ENCODE measurements around the gene CFAP97D2. TPM values are rescaled to one million over a fixed set of nuclear protein-coding genes. Genes with fewer than 3 reads are reported as not detected.

Gene CFAP97D2
- total RNA-seq, 2 experiments from 2014 or later = not detected

- no peak for ATAC-seq
- H3K9me3 Mint-ChIP-seq (ENCODE audit: insufficient read depth) = no peaks in the 10 kb centered on the region
- H3K4me1 Mint-ChIP-seq (ENCODE audit: low read depth) = peaks cover 22% of the 10 kb centered on the region
- no peak for DNase-seq
- H3K27me3 Mint-ChIP-seq (ENCODE audit: low read depth) = peaks cover 25% of the 10 kb centered on the region
- CTCF ChIA-PET = interaction anchor here (1.3 kb wide), 1 partner anchor 165 kb away, joined by 3 read pairs; no protein-coding TSS in a partner anchor
- POLR2A ChIA-PET = no interaction called here
- no peak overlapping the region for H3K4me3 Mint-ChIP-seq
- H3K36me3 Mint-ChIP-seq (ENCODE audit: low read depth) = peaks cover 2% of the 10 kb centered on the region
- no peak overlapping the region for H3K27ac Mint-ChIP-seq
Observed at GRCh38 chr13:114230117-114230516, 51.1 kb downstream of the CFAP97D2 start.

DNA sequence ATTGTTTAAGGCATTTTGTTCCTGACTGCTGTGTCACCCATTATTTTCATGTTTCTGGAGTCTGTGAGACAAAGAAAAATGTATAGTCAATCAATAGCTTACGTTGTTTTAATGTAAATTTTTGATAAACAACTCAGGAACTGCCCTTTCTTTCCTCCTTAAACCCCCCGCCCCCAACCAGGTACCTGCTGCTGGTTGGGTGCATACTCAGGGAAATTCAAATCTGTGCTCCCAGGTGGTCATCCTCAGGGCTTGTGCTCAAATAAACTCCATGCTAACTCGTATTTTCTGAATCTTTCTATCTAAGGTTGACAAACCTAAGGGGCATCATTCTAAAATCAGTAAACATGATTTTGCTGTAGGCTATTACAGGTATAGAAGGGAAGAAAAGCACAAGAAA lies 51.5 kb downstream of the CFAP97D2 start:
- Mint-ChIP-seq H3K9me3 (ENCODE audit: insufficient read depth) (no peaks in the 10 kb centered on the region), H3K36me3 (ENCODE audit: low read depth) (peaks cover 2% of the 10 kb centered on the region), H3K4me3 (no peak overlapping the region), H3K27ac (no peak overlapping the region), H3K27me3 (ENCODE audit: low read depth) (peaks cover 25% of the 10 kb centered on the region), H3K4me1 (ENCODE audit: low read depth) (peaks cover 23% of the 10 kb centered on the region)
- ATAC-seq (no peak), DNase-seq (no peak)
- ChIA-PET CTCF (interaction anchor here (1.3 kb wide), 1 partner anchor 165 kb away, joined by 3 read pairs; no protein-coding TSS in a partner anchor), POLR2A (no interaction called here)

- no peak overlapping the region for H3K27ac Mint-ChIP-seq
- CTCF ChIA-PET = no interaction called here
Observed at GRCh38 chr13:114231886-114232285, 52.8 kb downstream of the CFAP97D2 start.

DNA sequence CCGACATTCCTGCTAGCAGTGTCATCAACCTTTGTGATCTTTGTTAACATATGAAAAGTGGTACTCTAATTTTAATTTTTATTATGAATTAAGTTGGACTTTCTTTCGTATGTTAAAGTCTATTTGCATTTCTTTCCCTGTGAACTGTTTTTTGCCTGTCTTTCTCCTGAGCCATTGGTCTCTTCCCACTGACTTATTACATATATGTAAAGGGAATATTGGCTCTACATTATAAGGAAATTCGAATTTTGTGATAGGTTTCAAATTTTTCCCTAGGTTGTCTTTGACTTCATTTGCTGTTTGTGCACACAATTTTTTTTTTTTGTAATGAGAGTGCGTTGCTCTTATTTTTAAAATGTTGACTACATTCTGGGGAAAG lies 55.2 kb downstream of the CFAP97D2 start:
- DNase-seq (no peak), ATAC-seq (no peak)
- Mint-ChIP-seq H3K27me3 (ENCODE audit: low read depth) (peaks cover 13% of the 10 kb centered on the region), H3K4me1 (ENCODE audit: low read depth) (peaks cover 24% of the 10 kb centered on the region), H3K27ac (peak overlapping the region; percentile 71), H3K4me3 (peak overlapping the region; percentile 86), H3K9me3 (ENCODE audit: insufficient read depth) (no peaks in the 10 kb centered on the region), H3K36me3 (ENCODE audit: low read depth) (peaks cover 23% of the 10 kb centered on the region)
- ChIA-PET CTCF (no interaction called here), POLR2A (no interaction called here)

More at GRCh38 chr13:114231886-114232285, 52.8 kb downstream of the CFAP97D2 start:
- Mint-ChIP-seq H3K4me1 (ENCODE audit: low read depth) (peaks cover 21% of the 10 kb centered on the region), H3K36me3 (ENCODE audit: low read depth) (peaks cover 6% of the 10 kb centered on the region), H3K27me3 (ENCODE audit: low read depth) (peaks cover 22% of the 10 kb centered on the region), H3K4me3 (no peak overlapping the region), H3K9me3 (ENCODE audit: insufficient read depth) (no peaks in the 10 kb centered on the region)
- ATAC-seq = no peak
- POLR2A ChIA-PET = no interaction called here
- no peak for DNase-seq

DNA sequence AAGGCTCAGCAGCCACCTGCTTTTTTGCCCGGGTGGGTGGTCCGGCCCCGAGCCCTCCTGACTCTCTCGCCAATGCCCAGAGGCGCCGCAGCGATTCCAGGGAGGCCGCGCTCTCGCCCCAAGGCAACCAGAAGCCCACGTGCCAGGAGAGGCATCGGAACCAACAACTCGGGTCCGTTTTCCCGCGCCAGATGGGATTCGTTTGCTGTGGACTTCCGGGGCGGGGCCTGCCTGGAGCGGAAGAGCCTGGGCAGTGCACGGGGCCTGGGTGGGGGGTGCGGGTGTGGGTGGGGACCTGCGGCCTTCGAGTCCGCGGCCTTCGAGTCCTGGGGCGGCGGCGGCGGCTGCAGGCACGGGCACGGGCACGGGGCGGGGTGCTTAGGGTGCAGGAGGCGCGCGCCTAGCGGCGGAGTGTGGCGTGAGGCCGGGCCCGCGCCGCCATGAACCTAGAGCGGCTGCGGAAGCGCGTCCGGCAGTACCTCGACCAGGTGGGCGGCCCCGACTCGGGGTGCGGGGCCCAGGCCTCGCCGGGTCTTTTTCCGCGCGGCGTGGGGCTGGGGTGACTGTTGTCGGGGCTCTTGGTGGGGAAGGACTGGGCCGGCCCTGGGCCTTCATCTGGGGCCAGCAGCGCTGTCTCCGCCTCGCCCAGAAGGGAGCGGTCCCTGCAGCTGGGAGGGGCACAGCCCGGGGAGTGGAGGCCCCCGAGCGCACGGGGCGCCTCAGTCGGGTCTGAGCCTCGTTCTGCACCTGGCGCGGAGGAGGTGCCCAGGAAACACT lies 55.8 kb downstream of the CFAP97D2 start, which contains the start of gene CDC16:
TSS of gene CDC16 (plus strand) at position 253 of the 777 bp plus-strand sequence. CDS start at position 441, 188 bp downstream.
- peak within 1 kb of the TSS; percentile 71 for H3K27ac Mint-ChIP-seq
- POLR2A ChIA-PET = no interaction called here
- CTCF ChIA-PET = interaction anchor here (0.7 to 1.0 kb wide), 2 partner anchors 9 to 266 kb away, joined by 3 to 4 read pairs; no protein-coding TSS in a partner anchor

GRCh38 chr13:114235697-114236096 lies 56.6 kb downstream of the CFAP97D2 start:
- ATAC-seq = no peak

More for the DNA sequence above, 55.8 kb downstream of the CFAP97D2 start, which contains the start of gene CDC16:
- peaks cover 13% of the 10 kb centered on the region for H3K27me3 Mint-ChIP-seq (ENCODE audit: low read depth)
- peak within 1 kb of the TSS; percentile 86 for H3K4me3 Mint-ChIP-seq
- ATAC-seq = peak; percentile 94
- DNase-seq = peak; percentile 90
- H3K36me3 Mint-ChIP-seq (ENCODE audit: low read depth) = peaks cover 27% of the 10 kb centered on the region
- H3K9me3 Mint-ChIP-seq (ENCODE audit: insufficient read depth) = no peaks in the 10 kb centered on the region
- H3K4me1 Mint-ChIP-seq (ENCODE audit: low read depth) = peaks cover 24% of the 10 kb centered on the region

GRCh38 chr13:114236227-114236626 lies 57.2 kb downstream of the CFAP97D2 start:
- CTCF ChIA-PET = interaction anchor here (1.0 to 1.4 kb wide), 3 partner anchors 9 to 14 kb away, joined by 3 to 4 read pairs (median 3); no protein-coding TSS in a partner anchor
- Mint-ChIP-seq H3K4me1 (ENCODE audit: low read depth) (peaks cover 24% of the 10 kb centered on the region), H3K4me3 (peak overlapping the region; percentile 86), H3K27me3 (ENCODE audit: low read depth) (peaks cover 5% of the 10 kb centered on the region), H3K36me3 (ENCODE audit: low read depth) (peaks cover 31% of the 10 kb centered on the region), H3K27ac (no peak overlapping the region), H3K9me3 (ENCODE audit: insufficient read depth) (no peaks in the 10 kb centered on the region)
- POLR2A ChIA-PET = interaction anchor here (0.8 kb wide), 1 partner anchor 43 kb away, joined by 4 read pairs; no protein-coding TSS in a partner anchor
- ATAC-seq (no peak), DNase-seq (no peak)

More at GRCh38 chr13:114235697-114236096, 56.6 kb downstream of the CFAP97D2 start:
- peak overlapping the region; percentile 86 for H3K4me3 Mint-ChIP-seq
- ChIA-PET POLR2A (no interaction called here), CTCF (interaction anchor here (1.0 to 1.4 kb wide), 3 partner anchors 10 to 14 kb away, joined by 3 to 4 read pairs (median 3); no protein-coding TSS in a partner anchor)
- peaks cover 28% of the 10 kb centered on the region for H3K36me3 Mint-ChIP-seq (ENCODE audit: low read depth)
- peak overlapping the region; percentile 71 for H3K27ac Mint-ChIP-seq
- no peak for DNase-seq
- H3K27me3 Mint-ChIP-seq (ENCODE audit: low read depth) = peaks cover 7% of the 10 kb centered on the region
- peaks cover 24% of the 10 kb centered on the region for H3K4me1 Mint-ChIP-seq (ENCODE audit: low read depth)
- no peaks in the 10 kb centered on the region for H3K9me3 Mint-ChIP-seq (ENCODE audit: insufficient read depth)

DNA sequence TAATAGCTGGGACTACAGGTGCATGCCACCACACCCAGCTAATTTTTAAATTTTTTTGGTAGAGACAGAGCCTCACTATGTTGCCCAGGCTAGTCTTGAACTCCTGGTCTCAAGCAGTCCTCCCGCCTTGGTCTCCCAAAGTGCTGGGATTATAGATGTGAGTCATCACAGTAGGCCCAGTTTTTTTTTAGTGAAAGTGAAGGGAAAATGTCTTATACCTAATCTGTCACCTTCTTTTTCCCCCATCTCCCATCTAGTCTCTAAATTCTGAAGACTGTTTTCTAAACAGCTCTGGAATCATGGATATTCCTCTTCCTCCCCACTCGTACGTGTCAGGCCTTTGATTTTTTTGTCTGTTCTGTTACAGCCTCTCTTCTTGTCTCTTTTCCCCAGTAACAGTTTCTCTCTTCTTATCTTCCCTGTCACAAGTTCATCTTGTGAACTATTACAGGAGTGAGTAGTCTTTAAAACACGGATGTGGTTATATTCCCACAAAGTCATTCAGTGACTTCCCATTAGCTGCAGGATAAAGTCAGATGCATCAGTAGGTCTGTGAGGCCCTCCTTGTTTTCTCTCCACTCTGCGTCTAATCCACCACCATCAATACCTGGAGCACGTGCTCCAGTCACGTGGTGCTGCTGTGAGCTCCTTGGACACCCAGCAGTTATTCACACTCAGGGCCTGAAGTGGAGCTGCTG lies 58.5 kb downstream of the CFAP97D2 start:
- Mint-ChIP-seq H3K36me3 (ENCODE audit: low read depth) (peaks cover 43% of the 10 kb centered on the region), H3K4me3 (no peak overlapping the region), H3K4me1 (ENCODE audit: low read depth) (peaks cover 26% of the 10 kb centered on the region), H3K9me3 (ENCODE audit: insufficient read depth) (no peaks in the 10 kb centered on the region), H3K27me3 (ENCODE audit: low read depth) (peaks cover 3% of the 10 kb centered on the region), H3K27ac (peak overlapping the region; percentile 3)
- ATAC-seq (no peak), DNase-seq (no peak)
- ChIA-PET POLR2A (no interaction called here), CTCF (no interaction called here)

DNA sequence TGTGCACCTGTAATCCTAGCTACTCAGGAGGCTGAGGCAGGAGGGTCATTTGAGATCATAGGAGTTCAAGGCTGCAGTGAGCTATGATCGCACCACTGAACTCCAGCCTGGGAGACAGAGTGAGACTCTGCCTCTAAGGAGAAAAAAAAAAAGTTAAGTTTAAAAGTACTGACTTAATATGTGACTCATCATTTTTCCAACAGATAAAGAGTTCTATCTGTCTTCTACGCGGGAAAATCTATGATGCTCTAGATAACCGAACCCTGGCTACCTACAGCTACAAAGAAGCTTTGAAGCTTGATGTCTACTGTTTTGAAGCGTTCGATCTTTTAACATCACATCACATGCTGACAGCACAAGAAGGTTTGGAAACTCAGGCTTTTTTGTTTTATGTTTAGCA lies 62.9 kb downstream of the CFAP97D2 start:
- DNase-seq (no peak), ATAC-seq (no peak)
- no peaks in the 10 kb centered on the region for H3K9me3 Mint-ChIP-seq (ENCODE audit: insufficient read depth)
- no peak overlapping the region for H3K27ac Mint-ChIP-seq
- no peaks in the 10 kb centered on the region for H3K27me3 Mint-ChIP-seq (ENCODE audit: low read depth)
- ChIA-PET CTCF (no interaction called here), POLR2A (no interaction called here)
- H3K36me3 Mint-ChIP-seq (ENCODE audit: low read depth) = peaks cover 75% of the 10 kb centered on the region
- H3K4me3 Mint-ChIP-seq = no peak overlapping the region
- peaks cover 8% of the 10 kb centered on the region for H3K4me1 Mint-ChIP-seq (ENCODE audit: low read depth)

DNA sequence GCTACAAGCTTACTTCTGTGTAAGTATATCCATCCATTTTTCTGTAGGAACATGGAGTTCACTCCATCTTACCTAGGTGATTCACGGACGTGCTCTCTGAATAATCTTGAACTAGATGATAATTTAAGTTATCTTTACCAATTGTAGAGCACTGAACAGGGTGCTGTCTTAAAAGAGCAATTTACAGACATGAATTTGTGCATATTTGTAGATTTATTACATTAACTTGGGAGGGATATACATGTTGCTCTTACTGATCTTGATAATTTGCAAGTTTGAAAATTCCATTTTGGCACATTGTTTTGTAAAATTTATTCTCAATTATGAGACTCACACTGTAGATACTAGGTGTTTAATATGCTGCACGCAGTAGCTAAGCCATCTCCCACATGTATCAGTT lies 64.9 kb downstream of the CFAP97D2 start:
- Mint-ChIP-seq H3K4me1 (ENCODE audit: low read depth) (peaks cover 2% of the 10 kb centered on the region), H3K9me3 (ENCODE audit: insufficient read depth) (no peaks in the 10 kb centered on the region), H3K27me3 (ENCODE audit: low read depth) (no peaks in the 10 kb centered on the region), H3K36me3 (ENCODE audit: low read depth) (peaks cover 77% of the 10 kb centered on the region), H3K27ac (no peak overlapping the region), H3K4me3 (no peak overlapping the region)
- ATAC-seq (no peak), DNase-seq (no peak)
- CTCF ChIA-PET = no interaction called here
- POLR2A ChIA-PET = no interaction called here

- no peak for DNase-seq
Observed at GRCh38 chr13:114244637-114245036, 65.6 kb downstream of the CFAP97D2 start.

GRCh38 chr13:114248011-114248410 lies 69.0 kb downstream of the CFAP97D2 start:
- no peak for DNase-seq
- ChIA-PET CTCF (no interaction called here), POLR2A (no interaction called here)
- no peak for ATAC-seq
- Mint-ChIP-seq H3K4me3 (no peak overlapping the region), H3K9me3 (ENCODE audit: insufficient read depth) (no peaks in the 10 kb centered on the region), H3K4me1 (ENCODE audit: low read depth) (no peaks in the 10 kb centered on the region), H3K27me3 (ENCODE audit: low read depth) (no peaks in the 10 kb centered on the region), H3K36me3 (ENCODE audit: low read depth) (peaks cover 71% of the 10 kb centered on the region), H3K27ac (no peak overlapping the region)

More at GRCh38 chr13:114244637-114245036, 65.6 kb downstream of the CFAP97D2 start:
- ATAC-seq = no peak
- ChIA-PET POLR2A (no interaction called here), CTCF (no interaction called here)
- H3K4me1 Mint-ChIP-seq (ENCODE audit: low read depth) = peaks cover 2% of the 10 kb centered on the region
- H3K9me3 Mint-ChIP-seq (ENCODE audit: insufficient read depth) = no peaks in the 10 kb centered on the region
- no peak overlapping the region for H3K27ac Mint-ChIP-seq
- H3K27me3 Mint-ChIP-seq (ENCODE audit: low read depth) = no peaks in the 10 kb centered on the region
- no peak overlapping the region for H3K4me3 Mint-ChIP-seq
- peaks cover 74% of the 10 kb centered on the region for H3K36me3 Mint-ChIP-seq (ENCODE audit: low read depth)
